GM18951 (cell line): ENCODE results near the gene RPS2.
"Not testable (repeated sequence)": the region's sequence is repeated elsewhere in the genome, so short reads cannot be mapped to it uniquely, and the experiment has no call there.

Source experiments
- POLR2A ChIP-seq: IDR thresholded peaks from 4 replicates; pipeline ENCODE4 v1.6.1; 2011; ENCODE audit warnings: mild to moderate bottlenecking; ENCODE audit not compliant: insufficient read length, insufficient read depth; ENCODE audit errors: extremely low read depth
- in situ Hi-C: fragments of 300-500 bp; cut with MboI; formaldehyde crosslinking; loops from one replicate; pipeline ENCODE4 v1.12.0; 2022; ENCODE audit warnings: low sequenced_read_pairs, mixed read lengths, inconsistent platforms; ENCODE audit not compliant: unreplicated experiment

Gene RPS2

DNA sequence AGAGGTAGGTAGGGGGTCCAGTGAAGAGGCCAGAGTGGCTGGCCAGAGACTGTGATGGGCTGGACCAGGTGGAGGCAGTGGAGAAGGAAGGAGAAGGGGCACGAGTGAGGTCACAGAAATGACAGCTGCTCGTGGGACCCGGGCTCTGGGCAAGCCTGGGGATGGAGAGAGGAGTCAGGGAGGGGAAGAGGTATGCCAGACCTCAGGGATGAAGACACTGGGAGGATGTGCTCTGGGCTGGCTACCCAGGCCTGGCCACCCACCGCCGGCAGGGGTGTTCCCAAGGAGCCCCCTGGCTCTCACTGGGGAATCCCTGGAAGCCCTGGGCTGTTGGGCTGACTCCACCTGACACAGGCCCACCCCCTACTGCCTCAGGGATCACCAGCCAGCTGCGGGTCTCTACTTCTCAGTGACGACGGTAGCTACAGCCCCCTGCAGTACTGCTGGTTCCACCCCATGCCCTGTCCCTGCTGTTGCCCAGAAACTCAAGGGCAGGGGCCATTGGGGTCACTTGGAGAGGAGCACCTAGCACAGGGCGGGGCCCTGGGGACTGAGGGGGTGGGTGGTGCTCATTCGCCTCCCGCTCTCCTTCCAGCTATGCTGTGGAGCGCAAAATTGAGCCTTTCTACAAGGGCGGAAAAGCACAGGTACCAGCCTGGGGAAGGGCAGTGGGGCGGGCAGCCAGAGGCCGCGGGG is 9.0 kb upstream of the RPS2 start:
- in situ Hi-C loops, result no loop called here
- no peak for TF ChIP-seq POLR2A

DNA sequence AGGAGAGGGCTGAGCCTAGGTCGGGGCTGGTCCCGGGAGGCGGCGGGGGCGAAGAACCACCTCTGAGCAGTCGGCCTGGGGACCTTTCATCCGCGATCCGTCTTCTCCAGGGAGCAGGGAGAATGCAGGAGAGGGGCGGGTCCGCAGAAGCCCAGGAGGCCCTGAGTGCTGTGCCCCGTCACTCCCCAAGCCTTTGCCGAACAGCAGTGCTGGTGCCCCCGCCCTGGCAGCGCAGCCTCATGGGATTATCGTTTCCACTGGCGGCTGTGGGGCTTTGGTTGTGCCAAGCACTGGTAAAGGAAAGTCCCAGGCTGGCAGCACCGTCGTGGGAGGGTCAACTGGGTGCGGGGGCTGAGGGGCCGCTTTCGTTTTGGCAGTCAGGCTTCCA is 7.9 kb upstream of the RPS2 start:
- in situ Hi-C loops, result no loop called here
- no peak for TF ChIP-seq POLR2A

DNA sequence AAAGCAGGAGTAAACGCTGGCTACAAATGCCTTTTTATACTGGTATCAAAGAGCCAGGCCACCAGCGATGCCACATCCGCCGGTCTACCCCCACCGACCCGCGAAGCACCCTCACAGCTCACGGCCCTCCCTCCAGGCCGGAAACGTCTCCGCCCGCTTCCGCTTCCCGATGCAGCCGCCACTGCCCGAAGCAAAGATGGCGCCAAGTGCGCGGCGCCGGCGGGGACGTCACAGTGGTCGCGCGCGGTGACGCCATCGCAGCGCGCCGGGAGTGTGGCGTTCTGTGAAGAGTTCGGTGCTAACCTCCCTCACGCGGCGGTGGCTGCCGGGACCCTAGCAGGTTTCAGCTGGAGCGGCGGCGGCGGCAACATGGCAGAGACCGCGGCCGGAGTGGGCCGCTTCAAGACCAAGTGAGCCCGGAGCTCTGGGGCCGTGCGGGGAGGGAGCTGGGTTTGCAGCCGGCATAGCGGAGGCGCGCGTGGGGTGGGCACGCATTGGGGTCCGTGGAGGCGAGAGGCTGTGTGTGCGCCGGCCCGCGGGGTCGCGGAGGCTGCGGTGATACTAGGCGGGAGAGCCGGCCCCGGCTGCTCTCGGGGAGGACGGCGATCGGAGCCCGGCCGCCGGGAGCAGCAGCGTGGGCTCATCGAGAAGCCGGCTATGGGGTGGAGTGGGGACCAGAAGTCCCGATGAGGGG is 7.3 kb upstream of the RPS2 start, which contains the start of gene TBL3:
TSS of gene TBL3 (plus strand) at position 258 of the 694 bp plus-strand sequence. CDS start at position 370, 112 bp downstream.
- TF ChIP-seq POLR2A, result peak; percentile 95
- in situ Hi-C loops, result no loop called here

DNA sequence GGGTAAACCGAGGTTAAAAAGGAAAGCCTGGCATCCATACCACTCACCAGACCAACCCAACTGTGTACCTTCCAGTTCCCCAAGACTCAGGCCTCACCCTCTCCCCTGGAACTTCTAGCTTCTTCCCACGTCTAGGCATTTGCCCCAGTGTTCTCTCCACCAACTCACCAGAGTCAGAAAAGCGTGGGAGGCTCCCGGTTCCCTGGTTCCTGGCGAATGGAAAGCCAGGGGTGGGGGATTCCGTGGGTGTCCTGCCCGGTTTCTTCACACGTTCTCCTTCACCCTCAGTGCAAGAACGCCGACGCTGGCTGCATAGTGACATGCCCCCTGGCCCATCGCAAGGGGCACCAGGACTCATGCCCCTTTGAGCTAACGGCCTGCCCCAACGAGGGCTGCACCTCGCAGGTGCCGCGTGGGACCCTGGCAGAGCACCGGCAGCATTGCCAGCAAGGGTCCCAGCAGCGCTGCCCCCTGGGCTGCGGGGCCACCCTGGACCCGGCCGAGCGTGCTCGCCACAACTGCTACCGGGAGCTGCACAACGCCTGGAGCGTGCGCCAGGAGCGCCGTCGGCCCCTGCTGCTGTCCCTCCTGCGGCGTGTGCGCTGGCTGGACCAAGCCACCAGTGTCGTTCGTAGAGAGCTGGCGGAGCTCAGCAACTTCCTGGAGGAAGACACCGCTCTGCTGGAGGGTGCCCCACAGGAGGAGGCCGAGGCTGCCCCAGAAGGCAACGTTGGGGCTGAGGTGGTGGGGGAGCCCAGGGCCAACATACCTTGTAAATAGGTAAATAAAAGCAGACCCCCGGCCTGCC is 3.7 kb upstream of the RPS2 start:
- no peak for TF ChIP-seq POLR2A
- in situ Hi-C loops, result no loop called here

DNA sequence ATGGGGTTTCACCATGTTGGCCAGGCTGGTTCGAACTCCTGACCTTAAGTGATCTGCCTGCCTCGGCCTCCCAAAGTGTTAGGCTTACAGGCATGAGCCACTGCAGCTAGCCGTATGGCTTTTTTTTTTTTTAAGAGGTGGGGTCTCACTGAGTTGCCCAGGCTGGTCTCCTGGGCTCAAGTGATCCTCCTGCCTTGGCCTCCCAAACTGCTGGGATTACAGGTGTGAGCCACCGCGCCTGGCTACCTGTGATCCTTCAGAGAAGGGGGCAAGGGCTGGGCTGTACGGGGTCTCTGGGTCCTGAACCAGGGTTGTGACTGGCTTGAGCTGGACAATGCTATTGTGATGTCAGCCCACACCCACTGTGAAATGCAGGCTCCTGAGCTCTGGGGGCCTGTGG is 1.8 kb upstream of the RPS2 start, which contains the start of gene RNF151:
TSS of gene RNF151 (plus strand) at position 397 of the 400 bp plus-strand sequence. CDS start 26 bp downstream, outside the sequence.
- in situ Hi-C loops, result no loop called here
- no peak for TF ChIP-seq POLR2A

DNA sequence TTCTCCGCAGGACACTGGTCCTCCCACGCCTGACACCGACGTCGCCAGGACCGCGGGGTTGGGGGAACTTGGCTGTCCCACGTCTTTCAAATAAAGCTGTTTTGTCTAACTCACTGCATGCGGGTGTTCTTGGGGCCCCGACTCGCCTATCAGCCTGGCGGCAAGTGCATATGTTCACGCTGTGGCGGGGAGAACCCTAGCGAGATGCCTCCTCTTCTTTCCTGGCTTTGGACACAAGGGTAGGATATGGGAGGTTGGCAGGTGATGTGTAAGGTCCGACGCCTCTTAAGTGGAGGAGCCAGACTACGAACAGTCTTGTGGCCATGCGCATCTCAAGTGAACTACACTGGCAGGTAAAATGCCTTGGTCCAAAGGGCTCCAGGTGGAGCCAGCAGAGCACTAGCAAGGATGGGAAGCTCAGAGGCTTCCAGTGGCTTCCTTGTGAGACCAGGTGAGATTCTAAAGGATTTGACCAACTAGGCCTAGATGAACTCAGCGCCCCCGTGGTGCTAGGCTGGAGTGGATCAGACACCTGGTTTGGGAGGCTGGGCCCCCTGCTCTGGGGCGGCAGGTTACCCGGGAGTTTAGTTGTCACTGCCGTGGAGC is 873 bp upstream of the RPS2 start:
- no peak for TF ChIP-seq POLR2A
- in situ Hi-C loops, result no loop called here

DNA sequence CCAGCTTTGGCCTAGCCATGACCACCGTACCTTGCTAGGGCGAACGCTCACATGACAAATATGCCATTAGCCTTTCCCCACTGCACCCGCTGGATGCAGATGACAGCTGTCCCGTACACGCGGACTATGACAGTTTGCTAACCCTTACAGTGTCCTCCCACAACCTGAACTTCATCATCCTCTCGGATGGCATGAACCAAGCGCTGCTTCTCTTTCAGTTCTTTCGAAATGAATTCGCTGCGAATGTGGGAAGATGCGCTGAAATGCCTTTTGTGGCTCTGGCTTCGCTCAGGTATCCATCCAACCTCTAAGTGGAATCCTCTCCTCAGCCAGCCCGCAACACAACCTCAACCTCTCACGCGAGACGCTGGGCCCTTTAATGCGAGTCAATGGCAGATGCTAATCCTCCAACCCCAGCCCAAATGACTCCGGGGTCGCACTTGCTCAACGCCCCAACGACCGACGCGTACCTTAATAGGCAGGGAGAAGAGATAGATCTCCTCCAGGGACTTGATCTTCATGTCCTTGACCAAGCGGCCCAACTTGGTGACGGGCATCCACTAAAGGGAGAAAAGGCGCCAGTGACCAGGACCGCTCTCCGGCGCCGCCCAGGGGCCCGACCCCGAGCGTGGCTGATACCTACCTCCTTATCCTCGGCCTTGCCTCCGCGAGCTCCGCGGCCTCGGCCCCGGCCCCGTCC is 670 bp downstream of the RPS2 start:
- in situ Hi-C loops, result no loop called here
- no peak for TF ChIP-seq POLR2A

DNA sequence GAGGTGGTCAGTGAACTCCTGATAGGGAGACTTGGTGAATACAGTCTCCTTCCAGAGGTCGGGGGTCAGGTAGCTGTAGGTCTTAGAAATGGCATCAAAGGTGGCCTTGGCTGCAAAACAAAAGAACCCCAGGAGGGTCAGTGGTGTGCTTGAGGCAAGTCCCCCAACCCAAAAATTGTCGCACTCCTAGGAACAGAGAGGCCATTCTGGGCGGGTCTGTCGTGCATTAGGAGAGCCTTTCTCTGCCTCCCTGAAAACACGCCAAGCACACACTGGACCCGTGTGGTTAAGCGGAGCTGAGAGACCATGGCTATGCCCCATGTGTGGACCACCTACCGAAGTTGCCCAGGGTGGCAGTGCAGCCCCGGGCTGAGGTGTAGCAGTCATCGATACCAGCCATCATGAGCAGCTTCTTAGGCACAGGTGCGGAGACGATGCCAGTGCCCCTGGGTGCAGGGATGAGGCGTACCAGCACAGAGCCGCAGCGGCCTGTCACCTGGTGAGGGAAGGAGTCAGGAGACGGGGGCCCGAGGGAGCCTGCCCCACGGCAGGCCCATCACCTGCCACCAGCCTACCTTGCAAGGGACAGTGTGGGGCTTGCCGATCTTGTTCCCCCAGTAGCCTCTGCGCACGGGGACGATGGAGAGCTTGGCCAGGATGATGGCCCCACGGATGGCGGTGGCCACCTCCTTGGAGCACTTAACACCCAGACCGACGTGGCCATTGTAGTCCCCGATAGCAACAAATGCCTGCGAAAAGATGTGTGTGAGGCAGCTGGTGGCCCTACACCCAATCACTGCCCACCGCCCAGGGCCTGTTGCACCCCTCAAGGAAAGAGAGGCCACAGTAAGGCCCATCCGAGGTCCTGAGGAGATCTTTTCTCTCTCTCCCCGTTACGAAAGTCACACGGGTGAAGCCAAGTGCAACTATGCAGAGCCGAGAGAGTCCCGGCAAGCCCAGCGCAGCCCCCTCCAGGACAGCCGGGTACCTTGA is 2.2 kb downstream of the RPS2 start:
- in situ Hi-C loops, result not testable (repeated sequence)
- TF ChIP-seq POLR2A, result peak; percentile 35

DNA sequence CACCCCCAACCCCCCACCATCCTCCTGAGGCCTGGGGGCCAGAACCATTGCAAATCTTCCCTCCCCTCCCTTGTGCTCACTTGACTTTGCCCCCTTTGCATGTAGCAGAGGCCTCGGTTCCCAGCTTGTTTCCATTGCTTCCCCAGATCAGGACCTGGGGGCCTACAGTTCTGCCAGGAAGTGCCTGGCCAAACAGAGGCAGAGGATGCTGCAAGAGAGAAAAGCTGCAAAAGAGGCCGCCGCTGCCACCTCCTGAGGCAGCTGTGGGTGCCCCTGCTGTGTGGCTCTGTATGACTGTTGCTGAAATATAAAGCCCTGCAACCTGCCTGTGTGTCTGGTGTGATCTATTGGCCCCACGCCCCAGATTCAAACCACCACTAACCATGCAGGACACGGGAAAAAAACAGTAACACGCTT is 3.0 kb downstream of the RPS2 start:
- TF ChIP-seq POLR2A, result no peak
- in situ Hi-C loops, result no loop called here

DNA sequence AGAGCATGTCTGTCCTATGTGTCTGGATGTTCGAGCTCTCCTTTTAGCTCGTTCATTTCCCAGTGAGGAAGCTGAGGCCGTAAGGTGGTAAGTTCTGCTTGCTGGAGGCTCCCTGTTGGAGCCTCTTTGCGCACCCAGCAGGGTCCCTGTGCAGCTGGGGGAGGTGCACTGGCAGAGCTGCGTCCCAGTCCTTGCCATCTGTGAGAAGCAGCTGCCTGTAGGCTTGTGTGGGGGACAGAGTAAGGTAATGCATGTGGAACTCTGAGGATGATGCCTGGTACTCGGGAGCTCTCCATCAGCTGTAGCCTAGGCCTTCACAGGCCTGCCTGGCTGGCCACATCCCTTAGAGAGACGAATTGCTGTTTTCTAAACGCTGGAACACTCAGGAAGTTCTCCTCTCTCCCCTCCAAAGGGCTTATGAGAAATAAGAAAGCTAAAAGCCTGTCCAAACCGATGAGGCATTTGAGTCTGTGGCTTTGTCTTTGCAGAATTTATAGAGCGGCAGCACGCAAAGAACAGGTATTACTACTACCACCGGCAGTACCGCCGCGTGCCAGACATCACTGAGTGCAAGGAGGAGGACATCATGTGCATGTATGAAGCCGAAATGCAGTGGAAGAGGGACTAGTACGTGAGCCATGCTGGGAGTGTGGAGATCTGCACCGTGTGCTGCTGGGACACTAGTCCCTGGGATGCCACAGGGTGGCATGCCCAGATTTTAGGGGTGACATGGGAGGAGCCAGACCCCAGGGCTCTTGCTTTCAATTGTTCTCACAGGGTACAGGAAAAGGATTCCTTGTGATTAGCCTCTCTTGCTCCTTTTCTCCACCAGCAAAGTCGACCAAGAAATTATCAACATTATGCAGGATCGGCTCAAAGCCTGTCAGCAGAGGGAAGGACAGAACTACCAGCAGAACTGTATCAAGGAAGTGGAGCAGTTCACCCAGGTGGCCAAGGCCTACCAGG is 3.7 kb downstream of the RPS2 start:
- TF ChIP-seq POLR2A, result peak; percentile 54
- in situ Hi-C loops, result no loop called here
